ENCODE data around the gene KCNMA1.

The KCNMA1 gene

DNA sequence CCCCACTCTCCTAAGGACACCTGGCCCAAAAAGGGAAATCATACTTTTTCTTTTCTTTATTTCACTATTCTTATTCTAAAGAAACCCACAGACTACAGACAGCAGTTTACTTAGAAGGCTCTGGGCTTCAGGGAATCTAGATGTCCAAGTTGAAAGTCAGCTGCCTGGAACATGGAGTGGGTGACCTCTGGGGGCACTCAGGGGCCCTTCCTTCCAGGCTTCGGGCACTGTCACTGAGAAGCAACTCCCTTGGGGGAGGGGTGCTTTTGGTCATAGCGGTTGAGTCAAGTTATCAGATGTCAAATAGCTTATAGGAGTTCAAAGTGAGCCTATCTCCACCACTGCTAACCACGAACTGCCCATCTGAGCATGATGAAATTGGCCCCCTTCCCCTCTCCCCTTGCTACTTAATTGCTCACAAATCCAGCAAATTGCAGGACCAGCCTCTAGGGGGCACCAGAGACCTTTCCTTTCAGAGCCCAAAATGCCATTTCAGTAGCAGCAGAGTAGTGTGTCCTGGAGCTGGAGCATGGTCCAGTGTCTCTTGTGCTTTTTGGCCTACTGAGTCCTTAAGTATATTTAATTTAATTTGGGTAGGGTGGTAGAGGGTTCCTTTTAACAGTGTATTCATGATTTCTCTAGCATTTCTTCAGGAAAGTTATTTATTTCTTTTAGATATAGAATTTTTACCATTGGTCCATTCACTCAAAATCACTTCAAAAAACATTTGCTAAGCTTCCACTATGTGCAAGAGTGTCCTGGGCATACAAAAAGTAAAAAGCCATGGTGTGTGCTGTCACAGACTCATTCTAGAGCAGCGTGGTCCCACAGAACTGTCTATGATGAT, 463.8 kb downstream of the KCNMA1 start:
- peak; percentile 86 for DNase-seq

DNA sequence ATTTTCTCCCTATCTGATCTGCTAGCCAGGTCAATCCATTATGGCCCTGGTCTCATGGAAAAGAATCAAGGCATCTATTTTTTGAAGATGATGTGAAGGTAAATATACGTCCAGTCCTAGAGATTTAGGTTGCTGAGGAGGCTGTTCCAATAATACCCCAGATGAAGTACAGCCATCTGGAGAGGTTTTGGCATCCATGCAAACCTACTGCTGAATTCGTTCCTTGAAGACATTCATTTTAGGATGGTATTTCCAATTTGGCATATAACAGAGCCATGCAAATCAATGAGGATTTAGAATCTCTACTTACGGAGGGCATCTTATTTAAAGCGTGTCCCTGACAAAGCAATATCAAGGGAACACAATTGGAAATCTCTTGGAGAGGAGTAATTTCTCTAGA, 465.5 kb downstream of the KCNMA1 start:
- DNase-seq: no peak

- DNase-seq: no peak
Observed at GRCh38 chr10:77168861-77169260, 468.7 kb downstream of the KCNMA1 start.

DNA sequence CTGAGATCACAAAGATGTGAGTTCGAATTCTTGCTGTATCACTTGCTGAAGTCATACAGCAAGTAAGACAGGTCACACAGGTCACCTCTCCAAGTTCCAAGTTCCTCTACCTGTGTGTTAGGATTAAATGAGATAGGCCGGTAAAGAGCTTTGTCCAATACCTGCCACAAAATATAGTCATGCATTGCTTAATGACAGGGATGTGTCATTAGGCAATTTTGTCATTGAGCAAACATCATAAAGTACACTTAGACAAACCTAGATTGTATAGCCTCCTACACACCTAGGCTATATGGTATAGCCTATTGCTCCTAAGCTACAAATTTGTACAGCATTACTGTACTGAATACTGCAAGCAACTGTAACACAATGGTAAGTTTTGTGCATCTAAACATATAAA, 469.4 kb downstream of the KCNMA1 start:
- DNase-seq: no peak

DNA sequence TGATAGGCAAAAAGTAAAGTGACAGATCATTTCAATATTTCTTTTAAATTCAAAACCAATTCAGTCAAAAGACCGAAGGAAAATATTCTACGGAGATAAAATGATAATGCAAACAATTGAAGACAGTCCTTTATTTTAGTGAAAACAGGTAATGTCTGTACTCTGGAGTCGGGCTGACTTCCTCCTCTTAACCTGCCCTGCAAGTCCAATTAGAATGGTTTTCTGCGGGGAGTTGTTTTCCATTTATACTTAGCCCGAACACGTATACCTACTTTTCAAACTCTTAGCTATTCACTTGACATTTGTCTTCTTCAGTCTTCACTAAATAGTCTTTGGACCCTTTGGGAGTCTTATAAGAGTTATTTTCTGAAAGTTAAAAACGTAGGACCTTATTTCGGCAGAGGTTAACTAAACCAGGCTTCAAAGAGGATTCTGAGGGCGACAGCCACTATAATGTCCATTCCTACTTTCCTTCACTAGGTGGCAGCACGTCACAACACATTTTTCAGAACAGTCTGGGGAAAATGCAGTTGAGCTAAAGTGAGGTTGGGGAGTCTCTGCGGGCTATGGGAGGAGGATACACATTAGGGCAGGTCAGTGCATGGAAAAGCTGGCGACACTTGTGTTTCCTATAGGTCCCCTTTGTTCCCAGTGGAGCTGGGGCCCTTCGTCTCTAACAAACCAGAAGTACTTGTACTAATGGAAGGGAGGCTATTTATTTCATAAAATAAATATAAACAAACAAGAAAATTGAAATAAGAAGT, 472.0 kb downstream of the KCNMA1 start:
- peak; percentile 76 for DNase-seq

- peak; percentile 87 for DNase-seq
Observed at GRCh38 chr10:77164616-77165311, 472.8 kb downstream of the KCNMA1 start.

GRCh38 chr10:77163670-77164348, 473.8 kb downstream of the KCNMA1 start:
- DNase-seq: peak; percentile 97

- peak; percentile 47 for DNase-seq
Observed at GRCh38 chr10:77162697-77163096, 474.9 kb downstream of the KCNMA1 start.

- DNase-seq: peak; percentile 80
Observed at GRCh38 chr10:77160679-77161078, 476.9 kb downstream of the KCNMA1 start.

- no peak for DNase-seq
Observed at GRCh38 chr10:77159538-77160110, 478.0 kb downstream of the KCNMA1 start.

DNA sequence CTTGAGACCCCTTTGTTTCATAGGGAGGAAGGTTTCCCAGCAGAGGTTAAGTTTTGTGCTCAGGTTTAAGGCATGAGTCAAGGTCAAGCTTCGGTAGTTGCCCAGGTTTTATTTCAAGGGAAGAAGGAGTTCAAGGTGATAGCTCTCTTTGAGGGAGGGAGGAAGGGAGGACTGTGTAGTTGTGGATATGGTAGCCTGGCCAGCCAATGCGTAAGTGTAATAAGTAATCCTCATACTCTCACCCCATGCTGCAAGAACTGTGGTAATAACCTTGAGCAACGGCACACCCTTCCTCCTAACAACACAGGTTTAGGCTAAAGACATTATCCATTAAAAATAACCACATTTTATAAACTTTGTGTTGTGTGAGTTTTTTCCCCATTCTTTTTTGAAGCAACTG, 478.9 kb downstream of the KCNMA1 start:
- no peak for DNase-seq

DNA sequence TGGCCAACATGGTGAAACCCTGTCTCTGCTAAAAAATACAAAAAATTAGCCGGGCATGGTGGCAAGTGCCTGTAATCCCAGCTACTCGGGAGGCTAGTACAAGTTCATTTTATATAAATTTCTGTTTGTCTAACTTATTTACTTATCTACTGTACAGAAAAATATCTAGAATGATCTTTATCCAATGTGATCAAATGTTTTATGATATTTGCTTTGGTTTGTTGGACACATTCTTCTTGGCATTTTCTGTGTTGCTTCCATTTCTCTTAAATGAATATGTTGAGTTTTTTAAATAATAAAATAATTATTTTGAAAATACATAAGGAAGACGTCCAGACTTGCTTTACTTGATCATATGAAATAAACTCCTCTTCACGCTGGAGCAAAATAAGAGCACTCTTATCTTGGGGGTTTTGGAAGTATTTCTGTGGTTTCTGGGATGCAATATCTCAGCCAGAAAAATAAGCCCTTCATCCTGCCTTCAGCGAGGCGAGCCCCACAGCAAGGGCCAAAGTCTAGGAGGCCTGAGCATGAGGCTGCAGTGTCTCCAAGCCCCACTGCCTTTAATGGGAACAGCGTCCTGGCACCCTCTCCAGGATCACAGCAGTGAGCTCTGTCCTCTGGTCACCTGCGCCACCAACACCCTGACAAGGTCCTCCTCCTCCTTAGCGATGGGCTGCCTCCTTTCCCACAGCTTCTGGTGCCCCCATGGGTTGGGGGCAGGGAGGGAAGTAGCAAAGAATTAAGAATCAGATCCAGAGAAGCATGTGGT, 480.2 kb downstream of the KCNMA1 start:
- peak; percentile 8 for DNase-seq

GRCh38 chr10:77156406-77156879, 481.2 kb downstream of the KCNMA1 start:
- peak; percentile 51 for DNase-seq

DNA sequence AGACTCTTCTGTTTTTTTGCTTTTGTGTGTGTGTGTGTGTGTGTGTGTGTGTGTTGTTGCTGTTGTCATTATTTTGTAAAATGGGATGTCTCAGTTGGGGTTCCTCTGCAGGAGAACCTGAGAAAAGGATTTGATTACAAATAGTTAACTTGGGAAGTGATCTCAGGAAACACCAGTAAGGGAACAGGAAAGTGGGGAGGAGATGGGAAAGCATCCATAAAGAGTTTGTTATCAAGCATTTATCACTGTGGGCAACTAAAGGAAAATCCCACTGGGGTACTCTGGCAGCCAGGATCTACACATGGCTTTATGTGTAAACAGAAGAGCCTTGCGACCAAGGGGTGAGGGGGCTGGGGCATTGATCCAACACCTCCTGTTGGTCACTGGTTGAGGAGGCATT, 485.4 kb downstream of the KCNMA1 start:
- no peak for DNase-seq

DNA sequence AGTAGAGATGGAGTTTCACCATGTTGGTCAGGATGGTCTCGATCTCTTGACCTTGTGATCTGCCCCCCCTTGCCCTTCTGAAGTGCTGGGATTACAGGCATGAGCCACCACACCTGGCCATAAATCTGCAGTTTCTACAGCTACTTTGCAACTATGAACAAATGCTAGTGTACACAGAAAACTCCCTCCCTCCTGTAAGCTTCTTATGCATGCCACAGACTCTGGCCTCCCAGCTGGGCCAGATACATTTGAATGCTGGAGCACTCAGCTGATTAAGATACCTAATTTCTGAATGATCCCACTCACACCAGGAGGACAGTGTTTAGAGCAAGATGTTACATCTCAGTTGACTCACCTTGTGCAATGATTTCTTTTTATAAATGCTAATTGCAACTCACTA, 486.2 kb downstream of the KCNMA1 start:
- no peak for DNase-seq

GRCh38 chr10:77149706-77150105, 487.9 kb downstream of the KCNMA1 start:
- no peak for DNase-seq

DNA sequence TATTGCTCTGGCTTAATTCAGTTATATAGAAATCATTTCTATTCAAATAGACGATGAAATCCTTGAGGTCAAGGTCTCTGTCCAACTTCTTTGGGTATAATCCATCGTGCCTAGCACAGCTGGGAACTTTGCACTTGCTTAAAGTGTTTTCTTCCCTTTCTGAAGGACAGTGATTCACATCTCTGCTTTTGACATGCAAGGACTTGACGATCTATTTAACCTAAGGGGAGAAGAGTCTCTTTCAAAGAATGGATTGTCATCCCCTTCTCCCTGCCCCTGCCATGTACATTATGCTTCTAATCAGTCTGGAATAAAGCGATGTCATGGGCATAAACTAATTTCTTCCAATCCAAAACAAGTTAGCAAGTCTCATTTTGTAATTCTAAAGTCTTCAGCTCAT, 488.6 kb downstream of the KCNMA1 start:
- no peak for DNase-seq

- DNase-seq: no peak
Observed at GRCh38 chr10:77147871-77148270, 489.7 kb downstream of the KCNMA1 start.

GRCh38 chr10:77146712-77147336, 490.8 kb downstream of the KCNMA1 start:
- no peak for DNase-seq

- no peak for DNase-seq
Observed at GRCh38 chr10:77144656-77145055, 493.0 kb downstream of the KCNMA1 start.
